Ovary (tissue), 3 donors: Measurements from ENCODE around the gene MKRN2.

Source experiments
- POLR2A ChIP-seq: fragments of 450-650 bp; IDR thresholded peaks from one replicate; pipeline ENCODE4 v1.6.1; 2017; ENCODE audit warnings: antibody characterized with exemption, mild to moderate bottlenecking, moderate library complexity
- TF ChIP-seq, protein P1 (sequence below), 3 donors: fragments of 450-650 bp in 2 of 3; fragments of 200-600 bp in 1 of 3; IDR thresholded peaks; one replicate each; pipeline versions ENCODE4 v1.5.1 to v1.8.0; 2016 to 2022; ENCODE audit warnings: antibody characterized with exemption in 3 of 3, mild to moderate bottlenecking in 1 of 3
- donor health status: DM: no; HTN: no; CAD: no.

GRCh38 chr3:12618426-12618825, 61.5 kb downstream of the MKRN2 start:
- TF ChIP-seq, protein P1, sequence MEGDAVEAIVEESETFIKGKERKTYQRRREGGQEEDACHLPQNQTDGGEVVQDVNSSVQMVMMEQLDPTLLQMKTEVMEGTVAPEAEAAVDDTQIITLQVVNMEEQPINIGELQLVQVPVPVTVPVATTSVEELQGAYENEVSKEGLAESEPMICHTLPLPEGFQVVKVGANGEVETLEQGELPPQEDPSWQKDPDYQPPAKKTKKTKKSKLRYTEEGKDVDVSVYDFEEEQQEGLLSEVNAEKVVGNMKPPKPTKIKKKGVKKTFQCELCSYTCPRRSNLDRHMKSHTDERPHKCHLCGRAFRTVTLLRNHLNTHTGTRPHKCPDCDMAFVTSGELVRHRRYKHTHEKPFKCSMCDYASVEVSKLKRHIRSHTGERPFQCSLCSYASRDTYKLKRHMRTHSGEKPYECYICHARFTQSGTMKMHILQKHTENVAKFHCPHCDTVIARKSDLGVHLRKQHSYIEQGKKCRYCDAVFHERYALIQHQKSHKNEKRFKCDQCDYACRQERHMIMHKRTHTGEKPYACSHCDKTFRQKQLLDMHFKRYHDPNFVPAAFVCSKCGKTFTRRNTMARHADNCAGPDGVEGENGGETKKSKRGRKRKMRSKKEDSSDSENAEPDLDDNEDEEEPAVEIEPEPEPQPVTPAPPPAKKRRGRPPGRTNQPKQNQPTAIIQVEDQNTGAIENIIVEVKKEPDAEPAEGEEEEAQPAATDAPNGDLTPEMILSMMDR (IDR thresholded peaks at IDR 0.05): no peak
- no peak for TF ChIP-seq POLR2A
